GM03348 (cell line): ENCODE results near the gene GAL.

Source experiments
- DNase-seq: peaks from one replicate; pipeline ENCODE4 v3.0.0; 2012; ENCODE audit warnings: low spot score

The GAL gene

DNA sequence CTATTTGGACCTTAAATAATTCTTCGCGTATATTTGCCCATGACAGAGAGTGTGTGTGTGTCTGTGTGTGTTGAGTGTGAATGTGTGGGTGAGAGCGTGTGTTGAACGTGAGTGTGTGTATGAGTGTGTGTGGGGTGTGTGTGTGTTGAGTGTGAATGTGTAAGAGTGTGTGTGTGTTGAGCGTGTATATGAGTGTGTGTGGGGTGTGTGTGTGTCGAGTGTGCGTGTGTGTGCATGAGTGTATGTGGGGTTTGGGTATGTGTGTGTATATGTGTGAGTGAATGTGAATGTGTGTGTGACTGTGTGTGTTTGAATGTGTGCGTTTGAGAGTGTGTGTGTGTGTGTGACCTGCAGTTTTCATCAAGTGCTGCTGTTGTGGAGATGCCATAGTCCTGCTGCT, 26.8 kb downstream of the GAL start:
- no peak for DNase-seq

DNA sequence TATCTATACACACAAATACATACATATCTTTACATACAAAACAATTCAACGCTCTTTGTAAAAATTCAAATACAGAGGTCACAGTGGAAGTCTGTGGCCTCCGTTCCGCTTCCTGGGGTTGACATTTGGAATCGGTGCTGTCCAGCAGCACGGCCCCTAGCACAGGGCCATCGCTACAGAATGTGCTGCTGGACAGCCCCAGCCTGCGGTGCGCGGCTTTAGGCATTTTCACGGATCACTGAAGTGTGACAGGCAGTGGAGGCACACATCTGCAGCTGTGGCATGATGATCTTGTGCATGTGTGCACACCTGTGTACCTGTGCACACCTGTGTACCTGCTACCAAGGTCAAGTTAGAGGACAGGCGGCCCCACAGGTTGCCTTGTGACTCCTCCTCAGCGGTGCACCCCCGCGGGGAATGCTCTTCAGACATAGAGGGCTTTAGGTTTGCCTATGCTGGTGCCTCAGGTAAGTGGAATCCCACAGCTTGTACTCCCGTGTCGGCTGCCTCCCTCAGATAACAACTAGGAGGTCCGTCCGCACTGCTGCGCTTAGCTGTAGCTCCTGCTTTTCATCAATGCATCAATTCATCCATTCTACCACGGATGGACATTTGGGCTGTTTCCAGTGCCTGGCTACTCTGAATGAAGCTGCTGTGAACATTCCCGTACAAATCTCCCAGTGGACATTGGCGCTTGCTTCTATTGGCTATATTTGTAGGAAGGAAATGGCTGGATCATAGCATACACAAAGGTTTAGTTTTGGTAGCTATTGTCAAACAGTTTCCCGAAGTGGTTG, 29.9 kb downstream of the GAL start:
- DNase-seq = no peak

DNA sequence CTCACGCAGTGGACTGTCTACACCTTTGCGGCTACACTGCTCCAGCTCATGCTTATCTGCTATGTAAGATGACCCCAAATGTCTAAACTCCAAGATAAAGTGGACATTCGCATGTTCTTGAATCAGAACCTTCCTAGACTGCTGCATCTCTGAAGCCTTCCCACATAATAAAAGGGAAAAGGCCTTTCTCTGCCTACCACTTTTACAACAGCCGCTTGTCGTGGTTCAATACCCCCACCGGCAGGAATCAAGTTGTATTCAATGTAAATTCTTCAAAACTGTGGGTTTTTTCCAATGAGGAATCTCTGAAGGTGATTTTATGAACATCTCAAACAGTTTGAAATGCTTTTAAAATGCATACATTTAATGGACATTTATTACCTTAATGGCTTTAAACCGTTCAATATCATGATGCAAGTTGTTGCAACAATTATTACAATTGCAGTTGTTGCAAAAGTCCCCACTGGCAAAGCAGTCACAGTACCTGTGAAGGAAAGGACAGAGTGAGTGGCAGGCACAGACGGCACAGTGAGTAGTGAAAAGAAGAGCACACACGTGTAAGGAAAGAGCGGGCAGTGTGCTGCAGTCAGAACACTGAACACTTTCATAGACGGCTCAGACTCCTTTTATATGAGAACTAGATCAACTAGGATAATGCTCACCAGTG, 31.2 kb downstream of the GAL start:
- no peak for DNase-seq

DNA sequence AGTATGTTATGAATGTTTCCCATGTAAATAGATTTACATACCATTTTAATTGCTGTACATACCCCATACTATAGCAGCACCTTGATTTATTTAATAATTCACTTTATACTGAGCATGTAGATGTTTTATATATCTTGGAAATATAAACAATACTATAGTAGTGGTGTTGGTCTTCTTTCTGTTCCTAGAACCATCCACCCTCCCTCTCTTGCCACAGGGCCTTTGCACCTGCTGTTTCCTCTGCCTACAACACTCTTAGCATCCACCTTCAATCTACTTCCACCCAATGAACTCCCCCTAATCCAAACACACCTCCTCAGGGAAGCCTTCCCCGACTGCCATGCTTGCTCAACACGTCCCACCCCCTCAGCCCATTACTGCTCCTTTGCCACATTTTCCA, 36.7 kb downstream of the GAL start:
- no peak for DNase-seq

DNA sequence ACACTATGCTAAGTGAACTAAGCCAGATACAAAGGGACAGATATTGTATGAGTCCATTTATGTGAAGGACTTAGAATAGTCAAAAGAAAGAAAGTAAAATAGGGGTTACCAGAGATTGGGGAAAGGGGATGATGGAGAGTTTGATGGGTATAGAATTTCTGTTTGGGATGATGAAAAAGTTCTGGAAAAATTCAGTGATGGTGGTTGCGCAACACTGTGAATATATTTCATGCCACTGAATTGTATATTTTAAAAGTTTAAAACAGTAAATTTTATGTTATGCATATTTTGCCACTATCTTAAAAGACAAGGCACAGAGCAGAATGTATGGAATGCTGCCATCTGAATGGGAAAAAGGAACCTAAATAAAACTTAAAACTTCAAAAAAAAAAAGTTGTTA, 37.8 kb downstream of the GAL start:
- DNase-seq = no peak

DNA sequence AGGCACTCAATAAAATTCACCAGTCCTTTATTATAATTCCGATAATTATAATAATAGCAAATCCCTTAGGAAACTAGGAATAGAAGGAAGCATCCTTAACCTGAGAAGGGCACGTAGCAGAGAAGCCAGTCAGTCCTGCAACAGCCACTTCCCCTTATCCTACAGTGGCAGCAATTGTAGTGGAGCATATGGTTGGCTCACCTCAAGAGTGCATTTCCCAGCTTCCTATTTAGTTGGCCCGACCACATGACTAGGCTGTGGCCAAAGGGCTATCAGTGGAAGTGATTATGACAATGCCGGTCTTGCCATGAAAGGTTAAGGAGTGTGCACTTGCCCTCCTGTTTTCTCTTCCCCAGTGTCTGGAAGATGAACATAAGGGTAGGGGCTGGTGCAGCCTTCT, 39.9 kb downstream of the GAL start:
- no peak for DNase-seq

DNA sequence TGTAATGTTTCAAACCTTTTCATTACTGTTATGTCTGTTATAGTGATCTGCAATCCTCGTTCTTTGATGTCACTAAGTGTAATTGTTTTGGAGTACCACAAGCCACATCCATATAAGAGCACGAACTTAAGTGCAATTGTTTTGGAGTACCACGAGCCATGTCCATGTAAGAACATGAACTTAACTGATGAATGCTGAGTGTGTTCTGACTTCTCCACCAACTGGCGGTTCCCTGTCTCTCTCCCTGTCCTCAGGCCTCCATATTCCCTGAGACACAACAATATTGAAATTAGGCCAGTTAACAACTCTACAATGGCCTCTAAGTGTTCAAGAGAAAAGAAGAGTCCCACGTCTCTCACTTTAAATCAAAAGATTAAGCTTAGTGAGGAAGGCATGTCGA, 43.4 kb downstream of the GAL start:
- DNase-seq = no peak

DNA sequence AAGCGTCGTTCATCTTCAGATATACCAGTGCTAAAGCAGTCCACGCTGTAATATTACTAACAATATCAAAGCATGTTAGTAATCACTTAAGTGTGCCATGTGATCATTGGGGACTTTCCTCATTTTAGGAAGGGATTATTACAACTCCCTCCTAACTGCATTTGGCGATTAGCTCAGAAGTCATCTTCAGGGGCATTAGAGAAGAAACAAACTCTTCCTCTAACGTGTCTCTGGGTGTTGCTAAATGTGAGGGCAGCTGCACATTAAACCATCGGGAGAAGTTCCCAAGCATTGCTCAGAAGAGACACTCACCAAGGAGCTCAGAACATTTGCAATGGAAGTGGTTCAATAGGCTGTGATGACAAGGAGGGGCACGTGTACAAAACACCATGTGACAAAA, 49.8 kb downstream of the GAL start:
- DNase-seq = no peak

DNA sequence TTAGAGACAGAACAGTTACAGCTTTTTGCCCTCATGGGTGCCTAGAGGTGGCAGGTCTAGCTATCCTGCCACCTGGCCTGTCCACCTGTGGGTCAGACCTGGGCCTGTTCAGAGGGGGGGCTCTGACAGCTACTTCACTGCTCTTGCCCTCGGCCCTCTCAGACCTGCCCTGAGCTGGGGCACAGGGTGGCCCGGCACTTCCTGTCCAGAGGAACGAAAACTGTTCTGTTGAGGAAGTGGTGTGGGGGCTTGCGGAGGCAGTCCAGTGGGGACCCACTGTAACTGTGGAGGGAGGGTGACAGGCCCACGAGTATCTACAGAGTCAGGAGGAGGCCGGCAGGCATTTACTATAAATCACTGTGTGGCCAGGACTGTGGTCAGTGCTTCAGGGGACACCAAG, 50.8 kb downstream of the GAL start:
- DNase-seq = no peak

DNA sequence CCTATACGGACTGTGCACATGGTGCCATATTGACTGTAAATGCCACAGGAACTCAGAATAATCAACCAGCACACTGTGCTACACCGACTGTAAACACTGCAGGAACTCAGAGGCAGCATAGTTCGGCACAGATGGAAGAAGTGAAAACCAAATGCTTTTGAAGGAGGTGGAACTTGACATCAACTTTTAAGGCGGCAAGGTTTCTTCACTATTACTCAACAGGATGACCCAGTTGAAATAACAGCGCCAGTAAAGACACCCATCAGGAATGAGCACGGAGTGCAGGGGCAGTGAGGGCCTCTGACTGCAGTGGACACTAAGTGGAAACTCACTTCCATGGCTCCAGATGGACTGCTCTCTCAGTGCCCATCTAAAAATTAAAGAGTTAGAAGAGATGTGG, 51.3 kb downstream of the GAL start:
- DNase-seq = no peak
